Fibroblast of peridontal ligament (primary cell): Measurements from ENCODE around the gene NEK1.
"Not testable (repeated sequence)": the region's sequence is repeated elsewhere in the genome, so short reads cannot be mapped to it uniquely, and the experiment has no call there.

Experiments
- DNase-seq: peaks from one replicate; pipeline ENCODE4 v3.0.0-alpha.2; 2010; ENCODE audit errors: extremely low read depth

Gene NEK1

DNA sequence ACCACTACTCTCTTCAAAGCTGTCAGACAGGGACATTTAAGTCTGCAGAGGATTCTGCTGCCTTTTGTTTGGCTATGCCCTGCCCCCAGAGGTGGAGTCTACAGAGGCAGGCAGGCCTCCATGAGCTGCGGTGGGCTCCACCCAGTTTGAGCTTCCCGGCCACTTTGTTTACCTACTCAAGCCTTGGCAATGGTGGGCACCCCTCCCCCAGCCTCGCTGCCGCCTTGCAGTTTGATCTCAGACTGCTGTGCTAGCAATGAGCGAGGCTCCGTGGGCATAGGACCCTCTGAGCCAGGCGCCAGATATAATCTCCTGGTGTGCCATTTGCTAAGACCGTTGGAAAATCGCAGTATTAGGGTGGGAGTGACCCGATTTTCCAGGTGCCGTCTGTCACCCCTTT is 112.5 kb downstream of the NEK1 start:
- not testable (repeated sequence) for DNase-seq

DNA sequence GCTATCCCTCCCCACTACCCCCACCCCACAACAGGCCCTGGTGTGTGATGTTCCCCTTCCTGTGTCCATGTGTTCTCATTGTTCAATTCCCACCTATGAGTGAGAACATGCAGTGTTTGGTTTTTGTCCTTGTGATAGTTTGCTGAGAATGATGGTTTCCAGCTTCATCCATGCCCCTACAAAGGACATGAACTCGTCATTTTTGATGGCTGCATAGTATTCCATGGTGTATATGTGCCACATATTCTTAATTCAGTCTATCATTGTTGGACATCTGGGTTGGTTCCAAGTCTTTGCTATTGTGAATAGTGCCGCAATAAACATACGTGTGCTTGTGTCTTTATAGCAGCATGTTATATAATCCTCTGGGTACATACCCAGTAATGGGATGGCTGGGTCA is 118.1 kb downstream of the NEK1 start:
- not testable (repeated sequence) for DNase-seq

DNA sequence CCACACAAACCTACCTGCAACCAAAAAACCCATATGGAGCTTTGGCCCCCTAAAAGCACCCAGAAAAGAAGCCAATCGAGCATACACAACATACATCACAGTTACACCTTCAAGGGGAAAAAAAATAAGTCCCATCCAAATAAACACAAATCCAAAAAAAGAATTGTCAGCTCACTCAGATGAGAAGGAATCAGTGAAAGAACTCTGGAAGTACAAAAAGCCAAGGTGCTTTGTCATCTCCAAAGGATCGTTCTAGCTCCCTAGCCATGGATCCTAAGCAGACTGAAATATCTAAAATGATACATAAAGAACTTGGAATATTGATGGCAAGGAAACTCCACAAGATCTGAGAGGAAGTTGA is 119.2 kb downstream of the NEK1 start:
- DNase-seq = peak; percentile 10

DNA sequence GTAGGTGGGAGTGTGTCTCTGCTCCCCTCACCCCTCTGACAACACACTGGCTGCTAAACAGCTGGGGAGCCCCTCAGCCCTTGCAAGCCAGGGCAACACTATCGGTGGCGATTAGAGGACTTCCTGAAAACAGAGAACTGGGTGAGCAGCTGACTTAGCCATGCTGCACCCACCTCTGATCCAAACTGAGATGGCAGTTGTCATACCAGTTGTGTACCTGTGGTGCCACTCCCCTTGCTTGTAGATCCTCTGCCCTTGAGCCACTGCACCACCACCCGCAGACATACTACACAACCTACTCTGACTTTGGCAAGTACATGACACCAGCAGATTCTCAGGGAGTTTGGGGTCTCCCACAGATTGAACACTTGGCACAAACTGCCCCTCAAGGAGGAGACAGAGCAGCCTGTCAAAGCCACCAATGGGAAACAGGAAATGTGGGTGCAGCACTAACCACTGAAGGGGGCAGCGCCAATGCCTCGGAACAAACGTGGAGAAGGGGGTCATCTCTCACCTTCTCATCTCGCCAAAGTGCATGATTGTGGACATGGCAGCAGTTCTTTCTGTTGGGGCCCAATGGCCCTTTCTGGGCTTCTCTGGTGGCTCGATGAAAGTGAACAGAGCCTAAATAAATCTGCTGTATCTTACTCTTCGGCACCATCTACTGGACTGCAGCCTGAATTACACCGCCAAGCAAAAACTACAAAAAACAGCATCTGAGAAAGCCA is 119.8 kb downstream of the NEK1 start:
- DNase-seq = peak; percentile 67

DNA sequence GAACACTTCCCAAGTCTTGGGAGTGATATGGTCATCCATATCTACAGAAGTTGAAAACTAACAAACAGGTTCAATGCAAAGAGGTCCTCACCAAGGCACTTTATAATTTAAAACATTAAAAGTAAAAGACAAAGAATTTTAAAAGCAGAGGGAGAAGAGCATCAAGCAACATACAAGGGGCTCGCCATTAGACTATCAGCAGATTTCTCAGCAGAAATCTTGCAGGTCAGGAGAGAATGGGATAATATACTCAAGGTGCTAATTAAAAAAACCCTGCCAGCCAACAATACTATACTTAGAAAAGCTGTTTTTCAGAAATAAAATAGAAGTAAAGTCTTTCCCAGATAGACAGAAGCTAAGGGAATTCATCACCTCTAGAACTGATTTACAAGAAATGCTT is 121.2 kb downstream of the NEK1 start:
- no peak for DNase-seq

DNA sequence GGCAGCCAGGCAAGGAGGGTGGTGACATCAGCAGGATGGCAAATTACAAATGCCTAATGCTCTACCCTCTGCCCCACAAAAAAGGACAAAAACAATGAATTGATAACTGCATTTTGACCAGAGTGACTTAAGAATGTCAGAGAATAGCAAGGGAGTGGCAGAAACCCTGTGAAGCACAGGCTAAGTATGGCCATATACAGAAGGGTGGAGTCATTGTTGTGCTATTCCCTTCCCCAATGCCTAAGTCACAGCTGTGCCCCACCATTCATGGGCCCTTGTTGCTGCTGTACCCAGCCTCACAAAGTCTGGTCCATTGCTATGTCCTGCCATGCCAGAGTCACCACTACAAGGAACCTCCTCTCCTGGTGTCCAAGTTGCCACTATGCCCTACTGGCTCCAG is 123.1 kb downstream of the NEK1 start:
- DNase-seq = no peak

DNA sequence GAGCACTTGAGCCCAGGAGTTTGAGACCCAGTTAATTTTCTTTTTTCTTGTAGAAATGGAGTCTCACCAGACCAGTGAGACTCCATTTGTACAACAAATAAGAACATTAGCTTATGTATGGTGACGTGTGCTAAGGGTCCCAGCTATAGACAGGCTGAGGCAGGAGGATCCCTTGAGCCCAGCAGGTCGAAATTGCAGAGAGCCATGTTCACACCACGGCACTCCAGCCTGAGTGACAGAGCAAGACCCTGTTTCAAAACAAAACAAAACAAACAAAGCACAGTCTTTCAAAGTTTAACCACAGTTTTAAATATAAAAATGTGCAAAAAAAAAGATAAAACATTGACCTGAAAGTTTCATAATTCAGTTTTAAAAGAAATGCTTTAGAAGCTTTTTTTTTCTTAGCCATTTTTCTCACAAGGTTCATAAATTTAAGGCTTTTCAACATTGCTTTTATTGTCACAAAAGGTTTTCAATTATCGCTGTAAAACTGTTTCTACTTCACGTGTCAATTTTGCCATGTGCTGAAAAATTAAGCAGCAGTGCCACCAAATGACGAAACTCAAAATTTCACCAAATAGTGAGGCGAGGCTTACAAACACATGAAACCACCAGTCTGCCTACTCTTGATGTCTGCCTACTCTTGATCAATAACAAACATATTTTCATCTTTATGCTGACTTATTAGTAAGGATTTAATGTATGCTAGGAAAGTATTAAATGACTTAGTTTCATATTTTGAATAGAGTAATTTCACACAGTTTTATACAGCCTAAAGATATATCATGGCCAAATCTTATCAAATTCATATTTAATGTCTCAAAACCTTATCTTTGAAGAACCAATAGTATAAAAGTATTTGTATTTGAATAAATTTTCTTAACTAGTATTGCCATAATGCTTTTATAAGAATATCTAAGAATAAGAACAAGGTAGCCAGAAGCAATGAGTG is 126.3 kb downstream of the NEK1 start:
- peak; percentile 85 for DNase-seq

DNA sequence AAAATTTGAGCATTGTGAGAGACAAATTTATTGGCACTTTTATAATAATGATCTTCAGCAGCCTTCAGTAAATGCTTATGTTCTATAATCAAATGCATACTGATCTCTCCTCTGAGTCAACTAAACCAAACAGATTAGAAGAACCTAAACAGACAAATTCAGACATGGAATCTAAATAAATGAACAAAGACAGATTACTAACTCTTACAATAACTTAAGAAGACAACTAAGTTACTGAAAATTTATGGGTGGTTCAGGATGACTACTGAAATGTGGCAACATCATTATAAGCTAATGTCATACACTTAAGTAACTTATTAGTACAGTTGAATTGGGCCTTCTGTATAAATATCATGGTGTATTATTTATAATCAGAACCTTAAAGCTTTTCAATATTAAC is 127.3 kb downstream of the NEK1 start:
- DNase-seq = peak; percentile 65

DNA sequence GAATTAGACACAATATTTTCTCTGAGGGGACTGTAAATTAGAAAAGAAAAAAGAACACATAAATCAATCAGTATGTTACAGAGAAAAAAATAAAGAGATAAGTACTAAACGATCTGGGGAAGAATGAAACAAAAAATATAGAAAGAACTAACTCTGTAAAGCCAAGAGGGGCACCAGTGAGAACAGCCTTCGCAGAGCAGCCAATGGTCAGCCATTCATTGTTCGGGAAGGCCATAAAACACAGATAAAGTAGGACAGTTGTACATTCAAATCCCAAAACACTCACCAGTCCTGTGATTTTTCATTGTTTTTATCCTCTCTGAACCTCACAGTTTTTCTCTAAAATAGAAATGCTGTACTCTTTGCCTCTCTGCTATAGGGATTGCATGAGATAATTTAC is 127.9 kb downstream of the NEK1 start:
- DNase-seq = peak; percentile 42

DNA sequence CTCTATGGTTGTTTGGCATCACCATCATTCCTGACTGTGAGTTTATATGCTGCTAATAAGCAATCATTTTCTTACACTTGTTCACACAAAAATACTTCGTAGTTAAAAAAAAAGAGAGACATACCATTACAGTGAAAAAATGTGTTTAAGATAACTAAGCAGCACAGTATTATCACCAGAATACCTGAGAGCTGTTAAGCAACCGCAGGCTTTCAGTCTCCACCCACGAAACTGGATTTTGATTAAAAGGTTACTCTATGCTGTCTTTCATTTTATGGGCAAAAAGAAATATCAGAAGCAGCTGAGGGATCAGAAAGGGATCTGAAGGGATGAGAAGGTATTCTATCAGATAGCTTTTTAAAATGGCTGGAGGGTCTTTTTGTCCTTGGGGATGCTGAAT is 148.3 kb downstream of the NEK1 start:
- DNase-seq = no peak

DNA sequence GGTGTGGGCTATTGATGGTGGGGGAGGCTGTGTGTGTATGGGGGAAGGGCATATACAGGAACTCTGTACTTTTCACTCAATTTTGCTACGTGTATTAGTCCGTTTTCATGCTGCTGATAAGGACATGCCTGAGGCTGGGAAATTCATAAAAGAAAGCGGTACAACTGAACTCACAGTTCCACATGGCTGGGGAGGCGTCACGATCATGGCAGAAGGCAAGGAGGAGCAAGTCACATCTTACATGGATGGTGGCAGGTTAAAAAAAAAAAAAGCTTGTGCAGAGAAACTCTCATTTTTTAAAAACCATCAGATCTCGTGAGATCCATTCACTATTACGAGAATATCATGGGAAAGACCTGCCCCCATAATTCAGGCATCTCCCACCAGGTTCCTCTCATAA is 152.3 kb downstream of the NEK1 start:
- DNase-seq = no peak

DNA sequence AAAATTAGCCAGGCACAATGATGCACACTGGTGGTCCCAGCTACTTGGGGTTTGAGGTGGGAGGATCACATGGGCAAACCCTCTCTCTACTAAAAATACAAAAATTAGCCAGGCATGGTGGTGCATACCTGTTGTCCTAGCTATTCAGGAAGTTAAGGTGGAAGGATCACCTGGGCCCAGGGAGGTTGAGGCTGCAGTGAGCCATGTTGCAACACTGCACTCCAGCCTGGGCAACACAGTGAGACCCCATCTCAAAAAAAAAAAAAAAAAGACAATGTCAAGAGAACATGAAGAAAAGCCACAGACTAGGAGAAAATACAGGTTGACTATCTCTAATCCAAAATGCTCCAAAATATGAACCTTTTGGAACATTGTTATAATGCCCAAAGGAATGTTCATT is 153.8 kb downstream of the NEK1 start:
- DNase-seq = no peak

DNA sequence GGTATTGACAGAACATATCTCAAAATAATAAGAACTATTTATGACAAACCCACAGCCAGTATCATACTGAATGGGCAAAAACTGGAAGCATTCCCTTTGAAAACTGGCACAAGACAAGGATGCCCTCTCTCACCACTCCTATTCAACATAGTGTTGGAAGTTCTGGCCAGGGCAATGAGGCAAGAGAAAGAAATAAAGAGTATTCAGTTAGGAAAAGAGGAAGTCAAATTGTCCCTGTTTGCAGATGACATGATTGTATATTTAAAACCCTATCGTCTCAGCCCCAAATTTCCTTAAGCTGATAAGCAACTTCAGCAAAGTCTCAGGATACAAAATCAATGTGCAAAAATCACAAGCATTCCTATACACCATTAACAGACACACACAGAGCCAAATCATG is 159.7 kb downstream of the NEK1 start:
- not testable (repeated sequence) for DNase-seq

DNA sequence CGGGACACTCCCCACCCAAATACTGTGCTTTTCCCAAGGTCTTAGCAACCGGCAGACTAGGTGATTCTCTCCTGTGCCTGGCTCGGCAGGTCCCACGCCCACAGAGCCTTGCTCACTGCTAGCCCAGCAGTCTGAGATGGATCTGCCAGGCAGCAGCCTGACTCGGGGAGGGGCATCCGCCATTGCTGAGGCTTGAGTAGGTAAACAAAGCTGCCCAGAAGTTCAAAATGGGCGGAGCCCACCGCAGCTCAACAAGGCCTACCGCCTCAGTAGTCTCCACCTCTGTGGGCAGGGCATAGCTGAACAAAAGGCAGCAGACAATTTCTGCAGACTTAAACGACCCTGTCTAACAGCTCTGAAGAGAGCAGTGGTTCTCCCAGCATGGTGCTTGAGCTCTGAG is 163.4 kb downstream of the NEK1 start:
- DNase-seq = not testable (repeated sequence)

DNA sequence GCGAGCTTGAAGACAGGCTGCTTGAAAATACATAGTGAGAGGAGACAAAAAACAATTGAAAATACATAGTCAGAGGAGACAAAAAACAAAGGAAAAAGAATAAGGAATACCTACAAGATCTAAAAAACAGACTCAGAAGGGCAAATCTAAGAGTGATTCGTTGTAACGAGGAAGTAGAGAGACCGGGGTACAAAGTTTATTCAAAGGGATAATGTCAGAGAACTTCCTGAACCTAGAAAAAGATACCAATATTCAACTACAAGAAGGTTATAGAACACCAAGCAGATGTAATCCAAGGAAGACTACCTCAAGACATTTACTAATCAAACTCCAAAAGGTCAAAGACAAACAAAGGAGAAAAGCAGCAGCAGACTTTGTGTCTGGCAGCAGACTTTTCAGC is 165.6 kb downstream of the NEK1 start:
- no peak for DNase-seq

DNA sequence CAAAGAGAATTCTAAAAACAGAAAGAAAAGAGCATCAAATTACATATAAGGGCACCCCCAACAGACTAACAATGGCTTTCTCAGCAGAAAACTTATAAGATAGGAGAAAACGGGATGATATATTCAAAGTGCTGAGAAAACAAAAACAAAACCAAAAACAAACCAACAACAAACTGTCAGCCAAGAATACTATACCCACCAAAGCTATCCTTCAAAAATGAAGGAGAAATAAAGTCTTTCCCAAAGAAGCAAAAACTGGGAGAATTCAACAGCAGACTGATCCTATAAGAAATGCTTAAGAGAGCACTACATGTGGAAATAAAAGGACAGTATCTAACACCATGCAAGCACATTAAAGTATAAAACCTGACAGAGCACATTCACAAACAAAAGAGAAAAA is 168.6 kb downstream of the NEK1 start:
- no peak for DNase-seq

DNA sequence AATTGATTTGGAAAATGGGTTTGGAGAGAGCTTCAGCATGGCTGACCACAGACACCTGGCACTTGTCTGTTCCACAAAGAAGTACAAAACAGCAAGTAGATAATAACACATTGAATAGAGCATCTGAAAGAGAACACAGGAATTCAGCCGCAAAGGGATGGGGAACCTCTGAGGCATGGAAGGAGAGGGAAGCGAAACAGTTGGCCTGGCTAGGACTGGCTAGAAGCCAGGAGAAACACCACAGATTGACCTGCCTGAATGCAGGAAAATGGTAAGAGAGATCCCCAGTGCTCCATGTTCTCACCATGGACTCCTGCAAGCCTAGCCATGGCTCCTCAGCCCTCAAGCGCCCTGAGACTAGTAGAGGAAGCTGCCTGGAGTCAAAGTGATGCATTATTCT is 171.9 kb downstream of the NEK1 start:
- no peak for DNase-seq

DNA sequence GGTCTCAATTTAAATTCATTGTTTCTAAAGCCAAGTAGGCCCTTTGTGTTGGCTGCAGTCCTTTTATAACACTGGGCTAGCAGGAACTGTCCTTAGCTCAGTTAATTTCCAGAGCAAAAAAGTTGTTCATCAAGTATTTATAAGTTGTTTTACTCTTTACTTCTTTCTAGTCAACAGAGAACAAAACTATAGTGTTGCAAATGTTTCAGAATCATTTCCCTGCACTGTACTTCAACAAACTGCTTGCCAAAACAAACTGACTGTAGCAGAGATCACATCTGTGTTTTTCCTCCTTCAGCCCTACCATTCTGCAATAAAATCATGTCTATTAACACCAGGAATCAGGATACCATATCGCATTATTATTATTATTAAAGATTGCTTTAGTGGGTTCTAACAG is 173.1 kb downstream of the NEK1 start:
- peak; percentile 59 for DNase-seq

DNA sequence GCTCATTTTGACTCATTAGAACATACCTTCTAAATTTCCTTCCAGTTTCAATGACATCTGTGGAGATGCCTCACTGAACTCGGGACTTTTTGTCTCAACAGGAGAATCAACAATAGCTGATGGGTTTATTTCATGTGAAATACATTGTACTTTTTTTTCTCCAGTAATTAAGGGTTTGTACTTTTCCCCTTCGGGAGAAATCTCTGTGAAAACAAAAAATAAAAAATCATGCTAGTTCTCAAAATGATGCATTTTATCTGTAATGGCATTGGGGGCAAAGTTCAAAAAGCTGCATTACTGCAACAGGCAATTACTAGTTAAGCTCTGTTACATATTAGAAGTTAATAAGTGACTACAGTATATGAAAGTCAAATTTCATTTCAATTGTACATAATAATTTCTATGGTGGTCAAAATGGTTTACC is 174.3 kb downstream of the NEK1 start:
- DNase-seq = no peak

DNA sequence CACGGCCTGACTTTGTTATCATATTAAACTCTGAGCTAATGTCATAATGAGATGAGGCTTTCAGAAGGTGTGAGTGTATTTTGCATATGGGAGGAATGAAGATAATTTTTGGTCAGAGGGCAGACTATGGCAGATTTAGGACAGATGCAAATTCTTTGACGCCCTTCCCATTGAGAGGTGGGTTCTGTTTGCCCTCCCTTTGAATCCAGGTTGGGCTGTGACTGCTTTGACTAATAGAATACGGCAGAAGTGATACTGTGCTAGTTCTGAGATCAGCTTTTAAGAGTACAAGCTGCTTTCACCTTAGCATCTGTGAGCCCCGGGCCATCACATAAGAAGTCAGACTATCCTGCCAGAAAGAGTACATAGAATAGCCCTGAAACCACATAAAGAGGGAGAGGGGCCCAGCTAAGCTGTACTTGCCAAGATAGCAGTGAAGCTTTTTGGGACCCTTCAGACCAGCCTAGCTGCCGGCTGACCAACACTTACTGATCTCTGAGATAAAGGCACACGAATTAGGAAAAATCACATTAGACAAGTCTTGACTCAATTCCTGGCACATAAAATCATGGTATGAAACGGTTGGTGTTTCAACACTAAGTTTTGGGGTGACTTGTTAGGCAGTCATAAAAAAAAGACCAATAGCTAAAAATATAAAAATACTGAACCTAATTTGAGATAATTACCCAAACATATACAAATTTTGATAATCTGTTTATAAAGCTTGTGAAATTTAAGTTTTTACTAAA is 174.9 kb downstream of the NEK1 start:
- no peak for DNase-seq

DNA sequence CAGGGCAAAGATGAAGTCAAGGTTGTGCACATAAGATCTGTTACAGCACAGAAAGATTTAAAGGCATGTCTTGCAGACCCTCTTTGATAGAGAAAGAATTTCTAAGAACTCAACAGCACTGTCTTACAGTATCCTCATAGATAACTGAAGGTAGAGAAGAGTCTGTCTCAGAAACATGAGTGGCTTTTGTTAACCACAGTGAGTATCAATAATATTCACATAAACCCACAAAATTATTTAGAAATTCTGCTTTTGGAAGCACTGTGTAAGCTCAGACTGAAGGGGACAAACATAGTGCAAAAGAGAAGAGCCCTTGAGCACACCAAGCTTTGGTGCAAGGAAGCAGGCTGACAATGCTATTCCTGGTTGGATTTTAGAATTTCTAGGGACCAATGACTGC is 175.6 kb downstream of the NEK1 start:
- DNase-seq = no peak

DNA sequence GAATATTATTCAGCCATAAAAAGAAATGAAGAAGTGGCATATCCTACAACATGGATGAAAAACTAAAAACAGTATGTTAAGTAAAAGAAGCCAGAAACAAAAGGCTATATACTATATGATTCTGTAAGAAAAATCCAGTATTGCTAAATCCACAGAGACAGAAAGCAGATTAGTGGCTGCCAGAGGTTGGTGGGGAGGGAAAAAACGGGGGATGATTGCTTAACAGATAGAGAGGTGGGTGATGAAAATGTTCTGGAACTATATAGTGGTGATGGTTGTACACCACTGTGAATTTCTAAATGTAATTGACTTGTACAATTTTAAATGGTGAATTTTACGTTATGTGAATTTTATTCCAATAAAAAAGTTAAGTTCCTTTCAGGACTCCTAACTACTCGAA is 184.0 kb downstream of the NEK1 start:
- no peak for DNase-seq
